ENCODE data around the gene ZNF662.
"Not testable (repeated sequence)": the region's sequence is repeated elsewhere in the genome, so short reads cannot be mapped to it uniquely, and the experiment has no call there.

Gene ZNF662

GRCh38 chr3:42875325-42876151 is 30.4 kb upstream of the ZNF662 start, which contains the start of gene CYP8B1:
CYP8B1 (minus strand) TSS chr3:42875879; CDS start chr3:42875816, 63 bp downstream.
- WGBS, 2 experiments (ENCODE audit: insufficient coverage in 2 of 2), result 85 to 96% methylated on average over 11 to 13 of the region's 13 CpGs
- H3K27ac ChIP-seq (ENCODE audit: low read depth, low read length, severe bottlenecking), result no peak within 1 kb of the TSS
- H3K4me1 ChIP-seq (ENCODE audit: control insufficient read depth, insufficient read depth, low read length, poor library complexity, severe bottlenecking), result no peaks in the 10 kb centered on the region
- no peaks in the 10 kb centered on the region for H3K36me3 ChIP-seq (ENCODE audit: control insufficient read depth, insufficient read depth, low read length)
- no peaks in the 10 kb centered on the region for H3K9me3 ChIP-seq (ENCODE audit: control insufficient read depth, low read length)
- H3K4me3 ChIP-seq (ENCODE audit: extremely low read depth, insufficient read depth, low read length, poor library complexity, severe bottlenecking), result no peak within 1 kb of the TSS

- 86% methylated on average over 1 of the region's 1 CpG; no CpG with 5 or more reads in 1 of the 2 experiments for WGBS, 2 experiments (ENCODE audit: insufficient coverage in 2 of 2)
- Histone ChIP-seq H3K36me3 (ENCODE audit: control insufficient read depth, insufficient read depth, low read length) (no peaks in the 10 kb centered on the region), H3K27ac (ENCODE audit: low read depth, low read length, severe bottlenecking) (no peak overlapping the region), H3K9me3 (ENCODE audit: control insufficient read depth, low read length) (no peaks in the 10 kb centered on the region), H3K4me1 (ENCODE audit: control insufficient read depth, insufficient read depth, low read length, poor library complexity, severe bottlenecking) (no peaks in the 10 kb centered on the region), H3K4me3 (ENCODE audit: extremely low read depth, insufficient read depth, low read length, poor library complexity, severe bottlenecking) (no peak overlapping the region)
Observed at GRCh38 chr3:42876401-42876800, 29.5 kb upstream of the ZNF662 start.

GRCh38 chr3:42876940-42877720 is 28.8 kb upstream of the ZNF662 start:
- H3K4me1 ChIP-seq (ENCODE audit: control insufficient read depth, insufficient read depth, low read length, poor library complexity, severe bottlenecking), result no peaks in the 10 kb centered on the region
- H3K27ac ChIP-seq (ENCODE audit: low read depth, low read length, severe bottlenecking), result no peak overlapping the region
- no peak overlapping the region for H3K4me3 ChIP-seq (ENCODE audit: extremely low read depth, insufficient read depth, low read length, poor library complexity, severe bottlenecking)
- H3K9me3 ChIP-seq (ENCODE audit: control insufficient read depth, low read length), result no peaks in the 10 kb centered on the region
- 82 to 88% methylated on average over 6 of the region's 7 CpGs for WGBS, 2 experiments (ENCODE audit: insufficient coverage in 2 of 2)
- H3K36me3 ChIP-seq (ENCODE audit: control insufficient read depth, insufficient read depth, low read length), result no peaks in the 10 kb centered on the region

- no CpG with 5 or more reads among the region's 2 CpGs for WGBS, 2 experiments (ENCODE audit: insufficient coverage in 2 of 2)
- Histone ChIP-seq H3K4me3 (ENCODE audit: extremely low read depth, insufficient read depth, low read length, poor library complexity, severe bottlenecking) (no peak overlapping the region), H3K9me3 (ENCODE audit: control insufficient read depth, low read length) (no peaks in the 10 kb centered on the region), H3K36me3 (ENCODE audit: control insufficient read depth, insufficient read depth, low read length) (no peaks in the 10 kb centered on the region), H3K27ac (ENCODE audit: low read depth, low read length, severe bottlenecking) (no peak overlapping the region), H3K4me1 (ENCODE audit: control insufficient read depth, insufficient read depth, low read length, poor library complexity, severe bottlenecking) (no peaks in the 10 kb centered on the region)
Observed at GRCh38 chr3:42877881-42878280, 28.1 kb upstream of the ZNF662 start.

- Histone ChIP-seq H3K9me3 (ENCODE audit: control insufficient read depth, low read length) (no peaks in the 10 kb centered on the region), H3K36me3 (ENCODE audit: control insufficient read depth, insufficient read depth, low read length) (no peaks in the 10 kb centered on the region), H3K4me3 (ENCODE audit: extremely low read depth, insufficient read depth, low read length, poor library complexity, severe bottlenecking) (peak overlapping the region; percentile 39), H3K27ac (ENCODE audit: low read depth, low read length, severe bottlenecking) (no peak overlapping the region), H3K4me1 (ENCODE audit: control insufficient read depth, insufficient read depth, low read length, poor library complexity, severe bottlenecking) (no peaks in the 10 kb centered on the region)
- WGBS, 2 experiments (ENCODE audit: insufficient coverage in 2 of 2), result 97% methylated on average over 5 to 9 of the region's 9 CpGs
Observed at GRCh38 chr3:42880183-42880582, 25.8 kb upstream of the ZNF662 start.

GRCh38 chr3:42880601-42881451 is 25.1 kb upstream of the ZNF662 start:
- H3K36me3 ChIP-seq (ENCODE audit: control insufficient read depth, insufficient read depth, low read length), result no peaks in the 10 kb centered on the region

GRCh38 chr3:42883251-42883930 is 22.6 kb upstream of the ZNF662 start:
- not testable (repeated sequence) for H3K4me1 ChIP-seq (ENCODE audit: control insufficient read depth, insufficient read depth, low read length, poor library complexity, severe bottlenecking); H3K9me3 ChIP-seq (ENCODE audit: control insufficient read depth, low read length); H3K4me3 ChIP-seq (ENCODE audit: extremely low read depth, insufficient read depth, low read length, poor library complexity, severe bottlenecking); H3K36me3 ChIP-seq (ENCODE audit: control insufficient read depth, insufficient read depth, low read length); H3K27ac ChIP-seq (ENCODE audit: low read depth, low read length, severe bottlenecking)
- 83 to 87% methylated on average over 2 to 4 of the region's 6 CpGs for WGBS, 2 experiments (ENCODE audit: insufficient coverage in 2 of 2)

More at GRCh38 chr3:42880601-42881451, 25.1 kb upstream of the ZNF662 start:
- no peaks in the 10 kb centered on the region for H3K9me3 ChIP-seq (ENCODE audit: control insufficient read depth, low read length)
- H3K4me1 ChIP-seq (ENCODE audit: control insufficient read depth, insufficient read depth, low read length, poor library complexity, severe bottlenecking), result no peaks in the 10 kb centered on the region
- 15 to 29% methylated on average over 28 to 48 of the region's 61 CpGs for WGBS, 2 experiments (ENCODE audit: insufficient coverage in 2 of 2)
- peak overlapping the region; percentile 39 for H3K4me3 ChIP-seq (ENCODE audit: extremely low read depth, insufficient read depth, low read length, poor library complexity, severe bottlenecking)
- no peak overlapping the region for H3K27ac ChIP-seq (ENCODE audit: low read depth, low read length, severe bottlenecking)

- Histone ChIP-seq H3K36me3 (ENCODE audit: control insufficient read depth, insufficient read depth, low read length) (no peaks in the 10 kb centered on the region), H3K4me1 (ENCODE audit: control insufficient read depth, insufficient read depth, low read length, poor library complexity, severe bottlenecking) (no peaks in the 10 kb centered on the region), H3K9me3 (ENCODE audit: control insufficient read depth, low read length) (no peaks in the 10 kb centered on the region), H3K4me3 (ENCODE audit: extremely low read depth, insufficient read depth, low read length, poor library complexity, severe bottlenecking) (no peak overlapping the region), H3K27ac (ENCODE audit: low read depth, low read length, severe bottlenecking) (no peak overlapping the region)
- WGBS, 2 experiments (ENCODE audit: insufficient coverage in 2 of 2), result 100% methylated on average over 1 of the region's 2 CpGs
Observed at GRCh38 chr3:42884324-42884723, 21.6 kb upstream of the ZNF662 start.

GRCh38 chr3:42886294-42886822 is 19.6 kb upstream of the ZNF662 start:
- no peaks in the 10 kb centered on the region for H3K9me3 ChIP-seq (ENCODE audit: control insufficient read depth, low read length)
- H3K4me1 ChIP-seq (ENCODE audit: control insufficient read depth, insufficient read depth, low read length, poor library complexity, severe bottlenecking), result no peaks in the 10 kb centered on the region
- no CpG with 5 or more reads among the region's 1 CpG for WGBS, 2 experiments (ENCODE audit: insufficient coverage in 2 of 2)
- H3K27ac ChIP-seq (ENCODE audit: low read depth, low read length, severe bottlenecking), result no peak overlapping the region
- no peaks in the 10 kb centered on the region for H3K36me3 ChIP-seq (ENCODE audit: control insufficient read depth, insufficient read depth, low read length)
- H3K4me3 ChIP-seq (ENCODE audit: extremely low read depth, insufficient read depth, low read length, poor library complexity, severe bottlenecking), result no peak overlapping the region

GRCh38 chr3:42887084-42887483 is 18.9 kb upstream of the ZNF662 start:
- H3K4me1 ChIP-seq (ENCODE audit: control insufficient read depth, insufficient read depth, low read length, poor library complexity, severe bottlenecking), result no peaks in the 10 kb centered on the region
- H3K27ac ChIP-seq (ENCODE audit: low read depth, low read length, severe bottlenecking), result no peak overlapping the region
- no peaks in the 10 kb centered on the region for H3K36me3 ChIP-seq (ENCODE audit: control insufficient read depth, insufficient read depth, low read length)
- 74 to 100% methylated on average over 2 to 3 of the region's 3 CpGs for WGBS, 2 experiments (ENCODE audit: insufficient coverage in 2 of 2)
- H3K9me3 ChIP-seq (ENCODE audit: control insufficient read depth, low read length), result no peaks in the 10 kb centered on the region
- H3K4me3 ChIP-seq (ENCODE audit: extremely low read depth, insufficient read depth, low read length, poor library complexity, severe bottlenecking), result no peak overlapping the region
